Peyer's patch (tissue), 4 donors: ENCODE results near the gene UBXN6.

ENCODE experiments used
- CTCF ChIP-seq, 6 experiments: fragments of 450-650 bp in 4 of 6; fragments of 200-600 bp in 2 of 6; sonication (generic) in 1 of 6; IDR thresholded peaks; one replicate each; pipeline ENCODE4 v1.5.1; 2017 to 2019; ENCODE audit warnings: antibody characterized with exemption in 6 of 6, mild to moderate bottlenecking in 3 of 6, moderate library complexity in 1 of 6
- POLR2A ChIP-seq, 2 donors: fragments of 450-650 bp; IDR thresholded peaks; one replicate each; pipeline ENCODE4 v1.5.1; 2017; ENCODE audit warnings: antibody characterized with exemption in 2 of 2, mild to moderate bottlenecking in 2 of 2, moderate library complexity in 2 of 2

DNA sequence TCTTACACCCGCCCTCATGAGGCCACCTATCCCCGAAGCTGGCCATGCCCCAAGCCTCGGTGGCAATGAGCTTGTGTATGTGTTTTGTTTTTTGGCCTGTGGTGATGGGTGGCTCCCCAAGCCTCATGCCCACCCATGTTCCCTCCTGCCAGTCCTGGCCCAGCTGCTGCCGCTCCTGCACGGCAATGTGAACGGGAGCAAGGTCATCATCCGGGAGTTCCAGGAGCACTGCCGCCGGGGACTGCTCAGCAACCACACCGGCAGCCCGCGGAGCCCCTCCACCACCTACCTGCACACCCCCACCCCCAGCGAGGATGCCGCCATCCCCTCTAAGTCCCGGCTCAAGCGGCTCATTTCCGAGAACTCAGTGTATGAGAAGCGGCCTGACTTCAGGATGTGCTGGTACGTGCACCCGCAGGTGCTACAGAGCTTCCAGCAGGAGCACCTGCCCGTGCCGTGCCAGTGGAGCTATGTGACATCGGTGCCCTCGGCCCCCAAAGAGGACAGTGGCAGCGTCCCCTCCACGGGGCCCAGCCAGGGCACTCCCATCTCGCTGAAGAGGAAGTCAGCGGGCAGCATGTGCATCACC lies 24.6 kb downstream of the UBXN6 start:
- TF ChIP-seq CTCF (IDR thresholded peaks at IDR 0.05) (no peak), POLR2A (IDR thresholded peaks at IDR 0.05) (no peak)
